Measurements from ENCODE around the gene GGA3. TPM values are rescaled to one million over a fixed set of nuclear protein-coding genes. Genes with fewer than 3 reads are reported as not detected.

Gene GGA3
- polyA plus RNA-seq, 2 of the 4 experiments (the other 2 are of a cell fraction): 35.8 to 43.6 TPM

GRCh38 chr17:75308732-75309629 is 47.6 kb upstream of the GGA3 start:
- TF ChIP-seq HES2 (IDR thresholded peaks at IDR 0.05): no peak
- no peak for TF ChIP-seq FOXS1 (CRISPR knock-in tag; IDR thresholded peaks at IDR 0.05)
- no peak for TF ChIP-seq E2F6 (IDR thresholded peaks at IDR 0.05; ENCODE audit: borderline replicate concordance, low read depth)
- no peak for TF ChIP-seq KDM5A (IDR thresholded peaks at IDR 0.05)
- no peak for TF ChIP-seq JUN (IDR thresholded peaks at IDR 0.05)
- TF ChIP-seq FOSL2 (IDR thresholded peaks at IDR 0.05): no peak
- no peak for TF ChIP-seq FOSL2 (CRISPR knock-in tag; IDR thresholded peaks at IDR 0.05)
- no peak for TF ChIP-seq ZFP36 (IDR thresholded peaks at IDR 0.05; ENCODE audit: borderline replicate concordance, partially characterized antibody)
- no peak for TF ChIP-seq RFX5 (IDR thresholded peaks at IDR 0.05)
- Histone ChIP-seq H3K4me1 (peaks cover 16% of the 10 kb centered on the region), H3K9me3 (no peaks in the 10 kb centered on the region), H3K4me3 (no peak overlapping the region), H3K27ac (peak overlapping the region; percentile 50 to 71), H3K4me2 (peak overlapping the region; percentile 58)
- FAIRE-seq (no peak), DNase-seq (ENCODE audit: low read depth in 1 of 2, low spot score in 1 of 2) (peak in 1 of 2 experiments; percentile 35), ATAC-seq (peak; percentile 75 to 77)
- 71% methylated on average over 20 of the region's 20 CpGs for WGBS (ENCODE audit: missing lambda C conversion rate)
- ChIA-PET CTCF (interaction anchor here (0.7 to 5.0 kb wide), 6 partner anchors 11 to 117 kb away, joined by 3 to 40 read pairs (median 4); no protein-coding TSS in a partner anchor), POLR2A (interaction anchor here (0.9 kb wide), 1 partner anchor 20 kb away, joined by 3 read pairs; the partner anchor contains the start of gene SLC25A19)

- FAIRE-seq (no peak), DNase-seq (ENCODE audit: low read depth in 1 of 2, low spot score in 1 of 2) (no peak), ATAC-seq (no peak)
- Histone ChIP-seq H3K4me3 (no peak overlapping the region), H3K27ac (peak overlapping the region in 1 of 2 experiments; percentile 71; a peak in 3 of 6 replicates), H3K4me2 (no peak overlapping the region), H3K4me1 (peaks cover 16% of the 10 kb centered on the region), H3K9me3 (no peaks in the 10 kb centered on the region)
- CTCF ChIA-PET: interaction anchor here (0.7 to 1.7 kb wide), 8 partner anchors 10 to 116 kb away, joined by 3 to 5 read pairs (median 4); no protein-coding TSS in a partner anchor
- TF ChIP-seq MAX (IDR thresholded peaks at IDR 0.05): no peak
- no peak for TF ChIP-seq TP53 (CRISPR knock-in tag; IDR thresholded peaks at IDR 0.05)
- no peak for TF ChIP-seq HOXB5 (CRISPR knock-in tag; IDR thresholded peaks at IDR 0.05)
- TF ChIP-seq MAZ (IDR thresholded peaks at IDR 0.05; ENCODE audit: borderline replicate concordance, low read depth, low read length): no peak
- TF ChIP-seq BHLHE40 (IDR thresholded peaks at IDR 0.05; ENCODE audit: low read depth, low read length): no peak
- WGBS (ENCODE audit: missing lambda C conversion rate): 82% methylated on average over 13 of the region's 13 CpGs
- POLR2A ChIA-PET: no interaction called here
These were observed 46.7 kb upstream of the GGA3 start for GRCh38 chr17:75307957-75308731.

GRCh38 chr17:75301502-75302206 is 40.2 kb upstream of the GGA3 start:
- Histone ChIP-seq H3K27ac (no peak overlapping the region), H3K4me3 (no peak overlapping the region), H3K9me3 (no peaks in the 10 kb centered on the region), H3K4me1 (no peaks in the 10 kb centered on the region), H3K4me2 (no peak overlapping the region)
- CTCF ChIA-PET: interaction anchor here (0.6 to 5.5 kb wide), 6 partner anchors 10 to 111 kb away, joined by 3 to 27 read pairs (median 8); partner anchors contain the start of gene MIF4GD
- TF ChIP-seq TP53 (CRISPR knock-in tag; IDR thresholded peaks at IDR 0.05) (no peak), USF2 (IDR thresholded peaks at IDR 0.05) (peak; percentile 19; the same call in 1 of the 2 replicates)
- FAIRE-seq (no peak), ATAC-seq (no peak; a peak in 1 of 6 replicates), DNase-seq (ENCODE audit: low read depth in 1 of 2, low spot score in 1 of 2) (no peak)
- POLR2A ChIA-PET: no interaction called here
- 83% methylated on average over 17 of the region's 17 CpGs for WGBS (ENCODE audit: missing lambda C conversion rate)

All from A549 (cell line).